GM12801 (cell line): Measurements from ENCODE around the gene CTIF.

Experiments used
- TF ChIP-seq, protein P1 (sequence below): IDR thresholded peaks from one replicate; pipeline ENCODE4 v1.5.1; 2011; ENCODE audit warnings: control low read depth; ENCODE audit not compliant: insufficient read length; ENCODE audit errors: extremely low read depth

The CTIF gene

DNA sequence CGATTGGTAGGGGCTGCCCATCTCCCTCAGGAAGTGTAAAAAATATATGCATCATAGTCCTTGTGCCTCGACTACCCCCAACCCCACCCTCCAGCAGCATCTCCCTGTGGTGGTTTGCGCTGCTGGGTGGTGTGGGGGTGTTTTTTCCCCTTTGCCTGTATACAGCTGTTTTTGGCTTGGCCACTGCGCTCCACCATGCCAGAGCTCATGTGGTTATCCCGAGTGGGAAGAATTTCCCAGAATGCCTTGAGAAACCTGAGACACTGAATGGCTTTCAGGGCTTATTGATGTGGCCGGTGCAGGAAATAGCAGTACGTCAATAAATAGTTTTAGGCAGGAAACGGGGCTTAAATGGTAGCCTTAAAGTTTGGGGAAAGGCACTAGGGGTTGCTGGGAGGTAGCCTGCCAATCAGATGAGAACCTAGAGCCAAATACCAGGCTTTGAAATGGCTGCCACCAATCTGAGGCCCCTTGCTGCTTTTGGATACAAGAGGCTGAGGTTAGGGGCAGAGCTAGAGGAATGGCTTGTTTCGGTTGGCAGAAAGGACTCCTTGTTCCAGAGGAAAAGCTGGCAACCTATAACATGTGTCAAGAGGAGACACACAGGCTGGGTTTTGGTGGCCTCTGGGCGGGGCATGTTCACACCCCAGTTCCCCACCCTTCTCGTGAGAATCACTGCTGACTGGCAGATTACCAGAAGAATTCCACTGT, 267.9 kb downstream of the CTIF start:
- TF ChIP-seq, protein P1, sequence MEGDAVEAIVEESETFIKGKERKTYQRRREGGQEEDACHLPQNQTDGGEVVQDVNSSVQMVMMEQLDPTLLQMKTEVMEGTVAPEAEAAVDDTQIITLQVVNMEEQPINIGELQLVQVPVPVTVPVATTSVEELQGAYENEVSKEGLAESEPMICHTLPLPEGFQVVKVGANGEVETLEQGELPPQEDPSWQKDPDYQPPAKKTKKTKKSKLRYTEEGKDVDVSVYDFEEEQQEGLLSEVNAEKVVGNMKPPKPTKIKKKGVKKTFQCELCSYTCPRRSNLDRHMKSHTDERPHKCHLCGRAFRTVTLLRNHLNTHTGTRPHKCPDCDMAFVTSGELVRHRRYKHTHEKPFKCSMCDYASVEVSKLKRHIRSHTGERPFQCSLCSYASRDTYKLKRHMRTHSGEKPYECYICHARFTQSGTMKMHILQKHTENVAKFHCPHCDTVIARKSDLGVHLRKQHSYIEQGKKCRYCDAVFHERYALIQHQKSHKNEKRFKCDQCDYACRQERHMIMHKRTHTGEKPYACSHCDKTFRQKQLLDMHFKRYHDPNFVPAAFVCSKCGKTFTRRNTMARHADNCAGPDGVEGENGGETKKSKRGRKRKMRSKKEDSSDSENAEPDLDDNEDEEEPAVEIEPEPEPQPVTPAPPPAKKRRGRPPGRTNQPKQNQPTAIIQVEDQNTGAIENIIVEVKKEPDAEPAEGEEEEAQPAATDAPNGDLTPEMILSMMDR, result no peak

DNA sequence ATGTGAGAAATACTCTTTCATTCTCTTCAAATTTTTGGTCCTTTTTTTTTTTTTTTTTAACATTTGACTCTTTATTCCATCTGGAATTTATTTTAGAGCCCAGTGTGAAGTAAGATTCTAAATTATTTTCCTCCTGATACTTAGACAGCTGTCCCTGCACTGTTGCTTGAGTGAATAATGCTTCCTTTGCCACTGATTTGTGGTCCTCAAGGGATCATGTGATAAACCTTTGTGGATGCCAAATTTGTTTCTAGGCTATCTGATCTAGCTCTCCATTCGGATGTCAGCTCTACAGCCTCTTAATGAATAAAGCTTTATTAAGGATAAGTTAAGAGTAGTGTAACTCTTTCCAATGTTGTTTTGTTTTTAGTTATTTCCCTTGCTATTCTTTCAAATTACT, 269.6 kb downstream of the CTIF start:
- TF ChIP-seq, protein P1, result no peak

DNA sequence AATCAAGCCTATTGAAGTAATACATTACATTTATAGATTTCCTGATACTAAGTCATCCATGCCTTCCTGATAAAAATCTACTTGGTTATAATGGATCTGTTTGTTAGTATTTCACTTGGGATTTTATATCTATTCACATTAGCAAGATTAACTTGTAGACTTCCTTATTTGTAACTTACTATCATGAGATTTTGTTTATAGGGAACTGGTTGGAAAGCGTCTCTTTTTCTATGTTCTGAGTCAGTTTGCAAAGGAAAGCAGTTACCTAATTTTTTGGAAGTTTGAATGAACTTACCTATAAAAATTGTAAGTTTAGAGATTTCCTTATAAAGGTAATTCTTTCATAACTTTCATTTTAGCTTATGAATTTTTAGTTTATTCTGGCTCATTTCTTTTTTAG, 270.5 kb downstream of the CTIF start:
- TF ChIP-seq, protein P1, result no peak

DNA sequence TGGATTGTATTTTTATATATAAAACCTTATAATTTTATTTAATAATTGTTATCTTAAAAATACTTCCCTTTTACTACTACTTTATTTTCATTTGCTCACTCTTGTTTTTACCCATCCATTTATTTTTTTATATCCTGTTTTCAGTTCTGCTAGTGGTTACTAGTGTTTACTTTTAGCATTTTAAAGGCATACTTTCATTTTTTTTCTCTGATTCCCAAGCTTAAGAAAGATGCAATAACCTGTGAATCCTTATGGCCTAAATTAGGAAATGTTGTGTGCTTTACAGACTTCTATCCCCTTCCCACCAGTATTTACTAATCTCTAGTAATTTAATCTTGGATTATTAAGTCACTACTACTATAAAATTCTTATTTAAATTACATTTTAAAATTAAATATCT, 272.0 kb downstream of the CTIF start:
- TF ChIP-seq, protein P1, result no peak

DNA sequence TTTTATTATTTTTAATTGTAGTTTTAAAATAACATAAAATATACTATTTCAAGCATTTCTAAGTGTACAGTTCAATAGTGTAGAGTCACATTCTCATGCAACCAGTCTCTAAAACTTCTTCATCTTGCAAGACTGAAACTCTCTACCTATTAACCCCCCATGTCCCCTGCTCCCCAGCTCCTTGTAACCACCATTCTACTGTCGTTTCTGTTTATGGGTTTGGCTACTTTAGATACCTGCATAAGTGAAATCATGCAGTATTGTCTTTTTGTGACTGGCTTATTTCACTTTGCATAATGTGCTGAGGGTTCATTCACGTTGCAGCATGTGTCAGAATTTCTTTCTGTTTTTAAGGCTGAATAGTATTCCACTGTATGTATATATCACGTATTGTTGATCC, 272.6 kb downstream of the CTIF start:
- TF ChIP-seq, protein P1, result no peak

DNA sequence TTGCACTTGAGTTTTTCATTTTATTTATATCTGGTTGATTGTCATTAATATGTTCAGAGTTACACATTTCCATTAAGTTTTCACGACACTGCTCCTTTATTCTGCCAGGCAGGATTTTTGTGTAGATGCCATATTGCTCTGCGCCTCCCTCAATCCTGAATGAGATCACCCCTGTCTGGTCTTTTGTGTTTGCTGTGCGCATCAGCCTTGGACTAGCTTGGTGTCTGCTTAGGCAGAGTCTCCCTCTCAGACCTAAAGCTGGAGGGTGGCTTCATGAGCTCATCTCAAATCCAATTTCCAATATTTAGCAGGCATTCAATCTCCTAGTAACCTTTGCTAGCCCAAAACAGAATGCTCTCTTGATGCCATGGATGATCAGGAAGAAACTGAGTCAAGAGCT, 274.5 kb downstream of the CTIF start:
- TF ChIP-seq, protein P1, result no peak

DNA sequence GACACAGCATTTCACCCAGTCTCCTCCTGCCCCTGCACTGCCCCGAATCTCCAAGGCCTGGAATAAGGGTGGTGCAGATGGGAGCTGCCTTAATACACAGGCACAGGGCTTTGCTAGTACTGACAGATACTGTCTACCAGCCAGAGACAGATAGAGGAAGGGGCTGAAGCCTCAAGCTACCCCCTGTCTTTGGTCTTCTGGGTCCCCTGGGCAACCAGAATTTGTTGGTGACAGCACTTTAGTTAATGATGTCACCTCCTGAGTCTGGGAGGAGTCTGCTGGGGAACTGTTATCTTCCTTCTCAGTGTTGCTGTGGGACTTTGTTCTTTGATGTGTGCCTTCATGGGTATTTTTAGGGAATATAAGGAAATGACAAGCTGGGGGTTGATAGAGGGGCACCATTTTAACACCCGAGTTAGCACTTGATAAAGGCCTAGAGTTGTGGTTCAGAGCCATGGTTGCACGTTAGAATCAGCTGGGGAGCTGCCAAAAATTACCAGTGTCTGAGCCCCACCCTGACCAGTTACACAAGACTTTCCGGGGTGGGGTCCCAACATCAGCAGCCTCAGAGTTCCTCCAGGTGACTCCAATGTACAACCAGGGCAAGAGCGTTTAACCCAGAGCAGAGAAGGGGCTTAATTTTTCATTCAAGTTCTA, 275.1 kb downstream of the CTIF start:
- TF ChIP-seq, protein P1, result no peak
